K562 (cell line): Measurements from ENCODE around the gene UTP14A. TPM values are rescaled to one million over a fixed set of nuclear protein-coding genes. Genes with fewer than 3 reads are reported as not detected.

Experiments used
- BRCA1 ChIP-seq, 2 experiments: fragments of 450-650 bp in 1 of 2; sonication (generic) in 1 of 2; formaldehyde crosslinking in 1 of 2; IDR thresholded peaks; 2 replicates each; pipeline versions ENCODE4 v1.5.0 to v1.6.1; 2017 to 2020; ENCODE audit warnings: mild to moderate bottlenecking in 1 of 2, missing genetic modification reagents in 1 of 2
- CEBPZ ChIP-seq: fragments of 150-350 bp; IDR thresholded peaks from 2 replicates; pipeline ENCODE4 v1.6.1; 2014; ENCODE audit warnings: low read depth, mild to moderate bottlenecking, low read length, borderline replicate concordance
- GABPA ChIP-seq: fragments of 200-800 bp; sonication (Bioruptor generic); conservative IDR thresholded peaks from 2 replicates; pipeline ENCODE4 v1.6.1; 2016; ENCODE audit warnings: low read depth, missing genetic modification characterization, missing compliant biosample characterization
- HDAC2 ChIP-seq: fragments of 450-650 bp; IDR thresholded peaks from 2 replicates; pipeline ENCODE4 v1.6.1; 2016; ENCODE audit warnings: mild to moderate bottlenecking
- HDAC6 ChIP-seq: IDR thresholded peaks from 2 replicates; pipeline ENCODE4 v1.6.1; 2012; ENCODE audit warnings: low read depth, mild to moderate bottlenecking, control low read depth, inconsistent platforms, low read length, moderate library complexity
- LARP7 ChIP-seq: fragments of 450-650 bp; IDR thresholded peaks from 2 replicates; pipeline ENCODE4 v1.6.1; 2016
- MAZ ChIP-seq, 2 experiments: fragments of 450-650 bp in 1 of 2; sonication (generic) in 1 of 2; formaldehyde crosslinking; IDR thresholded peaks in 1 of 2; conservative IDR thresholded peaks in 1 of 2; 2 replicates each; pipeline versions ENCODE4 v1.4.0 to v1.5.0; 2020; ENCODE audit warnings: mild to moderate bottlenecking in 1 of 2, missing genetic modification reagents in 1 of 2
- NFYB ChIP-seq: IDR thresholded peaks from 2 replicates; pipeline ENCODE4 v1.6.1; 2011; ENCODE audit warnings: mild to moderate bottlenecking, moderate library complexity; ENCODE audit not compliant: insufficient read length; ENCODE audit errors: extremely low read depth
- POLR2G ChIP-seq: fragments of 200-400 bp; formaldehyde crosslinking; IDR thresholded peaks from 2 replicates; pipeline ENCODE4 v1.6.1; 2017; ENCODE audit warnings: low read depth, mild to moderate bottlenecking, antibody characterized with exemption, low read length, moderate library complexity
- SMARCE1 ChIP-seq: fragments of 450-650 bp; IDR thresholded peaks from 2 replicates; pipeline ENCODE4 v1.7.1; 2016; ENCODE audit warnings: mild to moderate bottlenecking
- SUPT5H ChIP-seq: fragments of 450-650 bp; IDR thresholded peaks from 2 replicates; pipeline ENCODE4 v1.6.1; 2016
- TCF7L2 ChIP-seq: fragments of 150-350 bp; IDR thresholded peaks from 2 replicates; pipeline ENCODE4 v1.6.1; 2016; ENCODE audit warnings: low read depth, mild to moderate bottlenecking, low read length, moderate library complexity
- ZBTB34 ChIP-seq: fragments of 250-450 bp; sonication (Bioruptor Pico); IDR thresholded peaks from 2 replicates; pipeline ENCODE4 v1.8.0; 2021; ENCODE audit warnings: mild to moderate bottlenecking, moderate library complexity
- ZBTB9 ChIP-seq: fragments of 450-650 bp; formaldehyde crosslinking; IDR thresholded peaks from 2 replicates; pipeline ENCODE4 v1.4.0; 2020; ENCODE audit warnings: mild to moderate bottlenecking, moderate library complexity
- ZNF76 ChIP-seq: fragments of 250-450 bp; sonication (Bioruptor Pico); IDR thresholded peaks from 2 replicates; pipeline ENCODE4 v1.4.0; 2020; ENCODE audit warnings: mild to moderate bottlenecking, moderate library complexity, borderline replicate concordance
- ZNF77 ChIP-seq: fragments of 250-450 bp; sonication (Bioruptor Pico); IDR thresholded peaks from 2 replicates; pipeline ENCODE4 v1.5.0; 2020
- polyA plus RNA-seq, 8 experiments: library from polyadenylated mRNA; depleted of rRNA in 4 of 8; stranded (reverse) in 5 of 8; unstranded in 3 of 8; fragments of >200 nt; fragmentation: Nextera tagmentation in 2 of 8; fragmentation: Illumina TruSeq in 1 of 8; extraction: Ambion mirVana in 2 of 8; extraction: Trizol in 1 of 8; gene quantifications; 2 replicates each; pipeline versions ENCODE4 v1.2.1 to v1.2.3, GENCODE V29; 2011 to 2014; ENCODE audit warnings: inconsistent platforms in 1 of 8, missing spikeins in 1 of 8
- total RNA-seq, 7 experiments: library from RNA; depleted of rRNA in 6 of 7; stranded (reverse); fragments of >200 nt in 6 of 7; fragmentation: Illumina TruSeq in 2 of 7; extraction: Trizol in 2 of 7; gene quantifications; 2 replicates each; pipeline versions ENCODE4 v1.2.1 to v1.2.3, GENCODE V29; 2011 to 2021; ENCODE audit warnings: low replicate concordance in 1 of 7

The UTP14A gene
- total and polyA plus RNA-seq, 9 of the 15 experiments (the other 6 are each of a cell fraction or from before 2014, with no cell fraction given): 30.5 to 91.0 (median 64.1) TPM

- TF ChIP-seq SUPT5H (0 out of 2 replicates have a peak, but pooled peaks have one; percentile 59), SMARCE1 (no peak), HDAC2 (peak; percentile 45; the same call in 1 of the 2 replicates), ZBTB9 (peak; percentile 62), CEBPZ (no peak), ZNF76 (CRISPR knock-in tag) (no peak), ZBTB34 (CRISPR knock-in tag) (no peak), MAZ (CRISPR knock-in tag; conservative IDR thresholded peaks at IDR 0.05 in 1 of 2, IDR thresholded peaks at IDR 0.05 in 1 of 2) (peak; percentile 62 to 74; a peak in 2 of 4 replicates), TCF7L2 (peak; percentile 55; the same call in 1 of the 2 replicates), BRCA1 (IDR thresholded peaks at IDR 0.05) (no peak), BRCA1 (CRISPR knock-in tag; IDR thresholded peaks at IDR 0.05) (no peak), ZNF77 (CRISPR knock-in tag) (no peak), GABPA (tag) (peak; percentile 57), NFYB (peak; percentile 57), LARP7 (no peak), POLR2G (peak; percentile 77), HDAC6 (no peak)
Measured at GRCh38 chrX:129931411-129932015, 25.5 kb downstream of the UTP14A start (continued).
